ENCODE results near the gene C2orf81. TPM values are rescaled to one million over a fixed set of nuclear protein-coding genes. Genes with fewer than 3 reads are reported as not detected.

C2orf81 gene
- total RNA-seq, 1 experiment from 2014 or later: 2.9 TPM

GRCh38 chr2:74418312-74418711, 3.1 kb downstream of the C2orf81 start:
- ChIA-PET CTCF (interaction anchor here (1.0 to 1.4 kb wide), 2 partner anchors 27 to 83 kb away, joined by 3 to 4 read pairs; no protein-coding TSS in a partner anchor), POLR2A (no interaction called here)
- ATAC-seq (no peak), DNase-seq (ENCODE audit: low spot score) (no peak)
- no peaks in the 10 kb centered on the region for H3K9me3 Mint-ChIP-seq
- H3K27me3 Mint-ChIP-seq (ENCODE audit: low read depth): peaks cover 74% of the 10 kb centered on the region
- TF ChIP-seq CTCF (IDR thresholded peaks at IDR 0.05): no peak
- TF ChIP-seq EMX1 (CRISPR knock-in tag; IDR thresholded peaks at IDR 0.05): no peak
- TF ChIP-seq CREM (CRISPR knock-in tag; IDR thresholded peaks at IDR 0.05): no peak
- TF ChIP-seq ERG (CRISPR knock-in tag; IDR thresholded peaks at IDR 0.05): no peak
- no peak for TF ChIP-seq ZMAT4 (CRISPR knock-in tag; IDR thresholded peaks at IDR 0.05)
- no peak for TF ChIP-seq GRHL2 (CRISPR knock-in tag; IDR thresholded peaks at IDR 0.05; ENCODE audit: insufficient replicate concordance, severe bottlenecking)
- TF ChIP-seq OVOL2 (CRISPR knock-in tag; IDR thresholded peaks at IDR 0.05; ENCODE audit: borderline replicate concordance): no peak
- no peak for TF ChIP-seq MAX (CRISPR knock-in tag; IDR thresholded peaks at IDR 0.05)
- TF ChIP-seq ATF1 (CRISPR knock-in tag; IDR thresholded peaks at IDR 0.05): no peak
- no peak for TF ChIP-seq E2F5 (CRISPR knock-in tag; IDR thresholded peaks at IDR 0.05)
- no peak for TF ChIP-seq PRRX2 (CRISPR knock-in tag; IDR thresholded peaks at IDR 0.05)
- TF ChIP-seq ZBTB43 (CRISPR knock-in tag; IDR thresholded peaks at IDR 0.05): no peak
- no peak for TF ChIP-seq ZNF512 (CRISPR knock-in tag; IDR thresholded peaks at IDR 0.05; ENCODE audit: borderline replicate concordance)
- TF ChIP-seq ZNF671 (CRISPR knock-in tag; IDR thresholded peaks at IDR 0.05): no peak
- H3K27ac Mint-ChIP-seq: no peak overlapping the region
- no peak overlapping the region for H3K4me3 Mint-ChIP-seq
- H3K36me3 Mint-ChIP-seq: peaks cover 3% of the 10 kb centered on the region; the same call in 1 of the 2 replicates
- H3K4me1 Mint-ChIP-seq: peaks cover 27% of the 10 kb centered on the region

- no peak for ATAC-seq
- no peak for TF ChIP-seq NFE2L1 (CRISPR knock-in tag; IDR thresholded peaks at IDR 0.05)
- no peak for TF ChIP-seq TEAD4 (CRISPR knock-in tag; IDR thresholded peaks at IDR 0.05)
- TF ChIP-seq JUN (CRISPR knock-in tag; IDR thresholded peaks at IDR 0.05): no peak
- TF ChIP-seq RELA (CRISPR knock-in tag; IDR thresholded peaks at IDR 0.05; ENCODE audit: borderline replicate concordance): no peak
- TF ChIP-seq ZNF281 (CRISPR knock-in tag; IDR thresholded peaks at IDR 0.05): no peak
- TF ChIP-seq ELF4 (CRISPR knock-in tag; IDR thresholded peaks at IDR 0.05; ENCODE audit: low read depth): no peak
- TF ChIP-seq USF2 (CRISPR knock-in tag; IDR thresholded peaks at IDR 0.05): no peak
- no peak for TF ChIP-seq CREM (CRISPR knock-in tag; IDR thresholded peaks at IDR 0.05)
- no peak for TF ChIP-seq ATF2 (CRISPR knock-in tag; IDR thresholded peaks at IDR 0.05; ENCODE audit: borderline replicate concordance, low read depth)
- no peak for TF ChIP-seq HMGA2 (CRISPR knock-in tag; IDR thresholded peaks at IDR 0.05)
- no peak for TF ChIP-seq ZNF263 (CRISPR knock-in tag; IDR thresholded peaks at IDR 0.05; ENCODE audit: low read depth)
- no peak overlapping the region for H3K27ac Mint-ChIP-seq
These were observed 3.7 kb downstream of the C2orf81 start for GRCh38 chr2:74417763-74418162.

More at GRCh38 chr2:74417763-74418162, 3.7 kb downstream of the C2orf81 start:
- H3K4me1 Mint-ChIP-seq: peaks cover 23% of the 10 kb centered on the region
- peaks cover 74% of the 10 kb centered on the region for H3K27me3 Mint-ChIP-seq (ENCODE audit: low read depth)
- ChIA-PET POLR2A (no interaction called here), CTCF (interaction anchor here (1.0 to 1.4 kb wide), 2 partner anchors 26 to 83 kb away, joined by 3 to 4 read pairs; no protein-coding TSS in a partner anchor)
- H3K36me3 Mint-ChIP-seq: no peaks in the 10 kb centered on the region
- no peak for DNase-seq (ENCODE audit: low spot score)
- H3K9me3 Mint-ChIP-seq: no peaks in the 10 kb centered on the region
- no peak overlapping the region for H3K4me3 Mint-ChIP-seq

Measured in WTC11 (cell line).